GM12874 (cell line): ENCODE measurements around the gene STXBP2.

ENCODE experiments used
- TF ChIP-seq, protein P1 (sequence below): IDR thresholded peaks from 2 replicates; pipeline ENCODE4 v1.5.1; 2011; ENCODE audit warnings: low read depth, mild to moderate bottlenecking, control low read depth, low read length, moderate library complexity; ENCODE audit not compliant: insufficient read depth

Gene STXBP2

DNA sequence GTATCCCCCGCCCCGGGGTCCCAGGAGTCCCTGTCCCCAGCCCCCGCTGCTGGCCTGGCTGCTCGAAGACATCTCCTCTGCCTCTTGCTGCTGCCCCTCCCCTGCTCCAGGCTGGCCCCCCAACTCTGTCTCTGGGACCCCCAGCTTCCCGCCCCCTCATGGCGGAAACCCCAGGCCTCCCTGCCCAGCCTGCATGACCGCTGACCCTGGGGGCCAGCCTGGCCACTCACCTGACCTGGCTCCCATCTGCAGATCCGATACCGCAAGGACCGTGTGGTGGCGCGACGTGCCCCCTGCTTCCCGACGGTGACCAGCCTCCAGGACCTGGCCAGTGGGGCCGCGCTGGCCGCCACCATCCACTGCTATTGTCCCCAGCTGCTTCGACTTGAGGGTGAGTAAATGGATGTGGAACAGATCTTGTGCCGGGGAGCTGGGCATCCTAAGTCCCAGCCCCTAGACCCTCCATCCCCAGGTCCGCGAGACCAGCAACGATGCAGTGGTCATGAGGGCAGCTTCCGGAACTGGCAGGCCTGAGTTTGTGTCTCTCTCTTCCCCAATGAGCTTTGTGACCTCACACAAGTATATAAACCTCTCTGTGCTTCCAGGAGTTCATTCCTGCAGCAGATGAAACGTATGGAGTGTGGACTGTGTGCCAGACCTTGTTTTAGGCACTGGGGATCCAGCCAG is 28.9 kb upstream of the STXBP2 start:
- TF ChIP-seq, protein P1, sequence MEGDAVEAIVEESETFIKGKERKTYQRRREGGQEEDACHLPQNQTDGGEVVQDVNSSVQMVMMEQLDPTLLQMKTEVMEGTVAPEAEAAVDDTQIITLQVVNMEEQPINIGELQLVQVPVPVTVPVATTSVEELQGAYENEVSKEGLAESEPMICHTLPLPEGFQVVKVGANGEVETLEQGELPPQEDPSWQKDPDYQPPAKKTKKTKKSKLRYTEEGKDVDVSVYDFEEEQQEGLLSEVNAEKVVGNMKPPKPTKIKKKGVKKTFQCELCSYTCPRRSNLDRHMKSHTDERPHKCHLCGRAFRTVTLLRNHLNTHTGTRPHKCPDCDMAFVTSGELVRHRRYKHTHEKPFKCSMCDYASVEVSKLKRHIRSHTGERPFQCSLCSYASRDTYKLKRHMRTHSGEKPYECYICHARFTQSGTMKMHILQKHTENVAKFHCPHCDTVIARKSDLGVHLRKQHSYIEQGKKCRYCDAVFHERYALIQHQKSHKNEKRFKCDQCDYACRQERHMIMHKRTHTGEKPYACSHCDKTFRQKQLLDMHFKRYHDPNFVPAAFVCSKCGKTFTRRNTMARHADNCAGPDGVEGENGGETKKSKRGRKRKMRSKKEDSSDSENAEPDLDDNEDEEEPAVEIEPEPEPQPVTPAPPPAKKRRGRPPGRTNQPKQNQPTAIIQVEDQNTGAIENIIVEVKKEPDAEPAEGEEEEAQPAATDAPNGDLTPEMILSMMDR: no peak

DNA sequence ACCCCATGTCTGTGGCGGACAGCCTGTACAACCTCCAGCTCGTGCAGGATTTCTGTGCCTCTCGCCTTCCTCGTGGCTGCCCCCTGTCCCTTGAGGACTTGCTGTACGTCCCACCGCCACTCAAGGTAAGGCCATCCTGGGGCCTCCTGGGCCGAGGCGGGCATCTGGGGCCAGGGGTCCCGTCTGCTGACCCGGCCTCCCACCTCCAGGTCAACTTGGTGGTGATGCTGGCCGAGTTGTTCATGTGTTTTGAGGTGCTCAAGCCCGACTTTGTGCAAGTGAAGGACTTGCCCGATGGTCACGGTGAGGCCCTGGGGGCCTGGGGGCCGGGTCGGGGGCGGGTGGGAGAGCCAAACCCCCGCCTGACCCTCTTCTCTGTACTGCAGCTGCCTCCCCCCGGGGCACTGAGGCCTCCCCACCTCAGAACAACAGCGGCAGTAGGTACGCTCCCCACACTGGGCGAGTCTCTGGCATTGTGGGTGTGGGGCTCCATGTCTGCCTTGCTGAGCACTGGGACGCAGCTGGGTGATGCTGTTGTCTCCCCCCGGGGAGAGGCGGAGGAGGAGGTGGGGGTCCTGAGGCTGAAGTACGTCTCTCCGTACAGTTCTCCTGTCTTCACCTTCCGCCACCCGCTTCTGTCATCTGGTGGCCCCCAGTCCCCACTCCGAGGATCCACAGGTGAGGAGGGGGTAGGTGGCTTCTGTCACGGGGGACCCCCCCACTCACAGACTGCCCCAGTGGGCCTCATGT is 26.2 kb upstream of the STXBP2 start:
- TF ChIP-seq, protein P1: no peak

DNA sequence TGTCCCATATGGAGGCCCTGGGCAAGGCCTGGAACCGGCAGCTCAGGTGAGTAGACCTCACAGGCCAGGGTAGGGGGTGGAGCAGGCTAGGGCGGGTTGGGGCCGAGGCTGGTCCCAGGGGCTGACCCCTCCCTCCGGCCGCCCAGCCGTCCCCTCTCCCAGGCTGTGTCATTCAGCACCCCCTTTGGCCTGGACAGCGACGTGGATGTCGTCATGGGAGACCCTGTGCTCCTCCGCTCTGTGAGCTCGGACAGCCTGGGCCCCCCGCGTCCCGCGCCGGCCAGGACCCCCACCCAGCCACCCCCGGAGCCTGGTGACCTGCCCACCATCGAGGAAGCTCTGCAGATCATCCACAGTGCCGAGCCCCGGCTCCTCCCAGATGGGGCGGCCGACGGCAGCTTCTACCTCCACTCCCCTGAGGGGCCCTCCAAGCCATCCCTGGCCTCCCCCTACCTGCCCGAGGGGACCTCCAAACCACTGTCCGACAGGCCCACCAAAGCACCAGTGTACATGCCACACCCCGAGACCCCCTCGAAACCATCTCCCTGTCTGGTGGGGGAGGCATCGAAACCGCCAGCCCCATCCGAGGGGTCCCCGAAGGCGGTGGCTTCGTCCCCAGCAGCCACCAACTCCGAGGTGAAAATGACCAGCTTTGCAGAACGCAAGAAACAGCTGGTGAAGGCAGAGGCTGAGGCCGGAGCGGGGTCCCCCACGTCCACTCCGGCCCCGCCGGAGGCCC is 25.2 kb upstream of the STXBP2 start:
- TF ChIP-seq, protein P1: no peak

DNA sequence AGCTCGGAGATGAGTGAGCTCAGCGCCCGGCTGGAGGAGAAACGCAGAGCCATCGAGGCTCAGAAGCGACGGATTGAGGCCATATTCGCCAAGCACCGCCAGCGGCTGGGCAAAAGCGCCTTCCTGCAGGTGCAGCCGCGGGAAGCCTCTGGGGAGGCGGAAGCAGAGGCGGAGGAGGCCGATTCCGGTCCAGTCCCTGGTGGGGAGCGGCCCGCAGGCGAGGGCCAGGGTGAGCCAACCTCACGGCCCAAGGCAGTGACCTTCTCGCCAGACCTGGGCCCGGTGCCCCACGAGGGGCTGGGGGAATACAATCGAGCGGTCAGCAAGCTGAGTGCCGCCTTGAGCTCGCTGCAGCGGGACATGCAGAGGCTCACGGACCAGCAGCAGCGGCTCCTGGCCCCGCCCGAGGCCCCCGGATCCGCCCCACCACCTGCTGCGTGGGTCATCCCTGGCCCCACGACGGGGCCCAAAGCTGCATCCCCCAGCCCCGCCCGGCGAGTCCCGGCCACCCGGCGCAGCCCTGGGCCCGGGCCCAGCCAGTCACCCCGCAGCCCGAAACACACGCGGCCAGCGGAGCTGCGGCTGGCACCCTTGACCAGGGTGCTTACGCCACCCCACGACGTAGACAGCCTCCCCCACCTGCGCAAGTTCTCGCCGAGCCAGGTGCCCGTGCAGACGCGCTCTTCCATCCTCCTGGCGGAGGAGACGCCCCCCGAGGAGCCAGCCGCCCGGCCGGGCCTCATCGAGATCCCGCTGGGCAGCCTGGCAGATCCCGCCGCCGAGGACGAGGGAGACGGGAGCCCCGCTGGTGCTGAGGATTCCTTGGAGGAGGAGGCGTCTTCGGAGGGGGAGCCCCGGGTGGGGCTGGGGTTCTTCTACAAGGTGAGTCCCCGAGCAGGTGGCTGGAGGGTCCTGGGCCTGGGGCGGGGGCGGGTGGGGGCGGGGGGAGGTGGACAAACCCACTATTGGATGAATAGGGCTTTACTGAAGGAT is 24.3 kb upstream of the STXBP2 start:
- TF ChIP-seq, protein P1: no peak

DNA sequence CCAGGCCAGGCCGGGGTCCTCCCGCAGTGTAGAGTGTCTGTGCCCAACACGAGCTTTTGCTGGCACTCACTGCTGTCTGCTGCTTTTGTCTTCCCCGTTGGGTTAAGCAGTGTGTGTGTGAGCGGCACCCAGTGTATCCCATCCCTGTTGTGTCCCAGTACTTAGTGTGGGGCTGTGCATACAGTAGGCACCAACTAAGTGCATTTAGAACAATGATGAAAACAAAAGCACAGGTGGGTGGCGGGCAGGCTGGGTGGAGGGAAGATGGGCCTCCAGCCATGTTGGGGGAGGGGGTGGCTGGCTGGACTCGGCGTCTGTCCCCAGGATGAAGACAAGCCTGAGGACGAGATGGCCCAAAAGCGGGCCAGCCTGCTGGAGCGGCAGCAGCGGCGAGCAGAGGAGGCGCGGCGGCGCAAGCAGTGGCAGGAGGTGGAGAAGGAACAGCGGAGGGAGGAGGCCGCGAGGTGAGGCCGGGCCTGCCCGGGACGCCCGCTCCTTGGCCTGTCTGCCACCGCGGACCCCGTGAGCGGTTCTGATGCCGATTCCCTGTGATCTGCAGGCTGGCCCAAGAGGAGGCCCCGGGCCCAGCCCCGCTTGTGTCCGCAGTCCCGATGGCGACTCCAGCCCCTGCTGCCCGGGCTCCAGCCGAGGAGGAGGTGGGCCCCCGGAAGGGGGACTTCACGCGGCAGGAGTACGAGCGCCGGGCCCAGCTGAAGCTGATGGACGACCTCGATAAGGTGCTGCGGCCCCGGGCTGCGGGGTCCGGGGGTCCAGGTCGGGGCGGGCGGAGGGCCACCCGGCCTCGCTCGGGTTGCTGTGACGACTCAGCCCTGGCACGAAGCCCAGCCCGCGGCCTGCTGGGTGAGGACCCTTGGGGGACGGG is 21.8 kb upstream of the STXBP2 start:
- TF ChIP-seq, protein P1: no peak

DNA sequence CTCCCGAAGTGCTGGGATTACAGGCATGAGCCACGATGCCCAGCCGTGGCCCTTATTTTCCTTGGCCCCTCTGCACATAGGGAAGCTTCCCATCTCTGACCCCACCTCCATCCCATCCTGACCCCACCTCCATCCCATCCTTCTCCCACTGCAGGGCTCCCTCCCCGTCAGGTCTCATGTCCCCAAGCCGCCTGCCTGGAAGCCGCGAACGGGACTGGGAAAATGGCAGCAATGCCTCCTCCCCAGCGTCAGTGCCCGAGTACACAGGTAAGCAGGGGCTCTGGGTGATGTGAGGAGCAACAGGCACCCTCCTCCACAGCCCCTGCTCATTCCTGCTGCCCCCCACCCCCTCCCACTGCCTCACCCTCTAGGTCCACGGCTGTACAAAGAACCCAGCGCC is 19.7 kb upstream of the STXBP2 start:
- TF ChIP-seq, protein P1: no peak
